Mesendoderm (in vitro differentiated cells): ENCODE results near the gene ZBTB40. TPM values are rescaled to one million over a fixed set of nuclear protein-coding genes. Genes with fewer than 3 reads are reported as not detected.

Experiments
- DNase-seq: peaks from one replicate; pipeline ENCODE4 v3.0.0; 2013
- H2AK5ac ChIP-seq: 2 replicates; pipeline ENCODE4 v1.6.1; 2013; ENCODE audit warnings: low read length, inconsistent platforms
- H2BK120ac ChIP-seq: 2 replicates; pipeline ENCODE4 v1.6.1; 2013; ENCODE audit warnings: low read depth, mild to moderate bottlenecking, low read length, moderate library complexity, mixed read lengths
- H2BK15ac ChIP-seq: replicated peaks from 2 replicates; pipeline ENCODE4 v1.6.1; 2013; ENCODE audit warnings: low read depth, mild to moderate bottlenecking, moderate library complexity
- H2BK5ac ChIP-seq: 2 replicates; pipeline ENCODE4 v1.6.1; 2013; ENCODE audit warnings: low read length, inconsistent platforms
- H3K18ac ChIP-seq: 2 replicates; pipeline ENCODE4 v1.6.1; 2013; ENCODE audit warnings: mild to moderate bottlenecking, low read length, mixed read lengths
- H3K23ac ChIP-seq: one replicate; pipeline ENCODE4 v1.6.1; 2013; ENCODE audit warnings: low read length
- H3K27ac ChIP-seq: 2 replicates; pipeline ENCODE4 v1.5.1; 2013; ENCODE audit warnings: low read depth, mild to moderate bottlenecking, inconsistent platforms, low read length, moderate library complexity
- H3K27me3 ChIP-seq: 2 replicates; pipeline ENCODE4 v1.6.1; 2013; ENCODE audit warnings: low read length, control low read depth, mild to moderate bottlenecking, inconsistent platforms; ENCODE audit not compliant: insufficient read depth, poor library complexity
- H3K36me3 ChIP-seq: 2 replicates; pipeline ENCODE4 v1.6.1; 2013; ENCODE audit warnings: low read length, inconsistent platforms; ENCODE audit not compliant: control insufficient read depth, insufficient read depth
- H3K4ac ChIP-seq: one replicate; pipeline ENCODE4 v1.6.1; 2013; ENCODE audit warnings: low read depth, mild to moderate bottlenecking, low read length, moderate library complexity
- H3K4me1 ChIP-seq: 2 replicates; pipeline ENCODE4 v1.6.1; 2013; ENCODE audit warnings: low read depth, low read length, inconsistent platforms; ENCODE audit not compliant: control insufficient read depth
- H3K4me2 ChIP-seq: 2 replicates; pipeline ENCODE4 v1.6.1; 2013; ENCODE audit warnings: low read length
- H3K4me3 ChIP-seq: 2 replicates; pipeline ENCODE4 v1.5.1; 2013; ENCODE audit warnings: mild to moderate bottlenecking, low read length
- H3K56ac ChIP-seq: one replicate; pipeline ENCODE4 v1.6.1; 2013; ENCODE audit warnings: low read length
- H3K79me1 ChIP-seq: 2 replicates; pipeline ENCODE4 v1.6.1; 2013; ENCODE audit warnings: low read length, inconsistent platforms
- H3K79me2 ChIP-seq: 2 replicates; pipeline ENCODE4 v1.6.1; 2013; ENCODE audit warnings: mild to moderate bottlenecking, low read length; ENCODE audit not compliant: control insufficient read depth, insufficient read depth
- H3K9ac ChIP-seq: 2 replicates; pipeline ENCODE4 v1.6.1; 2013; ENCODE audit warnings: low read length, inconsistent platforms
- H4K5ac ChIP-seq: one replicate; pipeline ENCODE4 v1.6.1; 2013; ENCODE audit warnings: low read length
- H4K8ac ChIP-seq: one replicate; pipeline ENCODE4 v1.6.1; 2013; ENCODE audit warnings: low read depth, mild to moderate bottlenecking, control low read depth, low read length, moderate library complexity
- WGBS: extraction: QIAGEN DNeasy Blood & Tissue Kit; methylation state at CpG from one replicate; pipeline ENCODE4 v1.1.7; 2013; ENCODE audit warnings: low lambda C conversion rate, missing lambda C conversion rate; ENCODE audit not compliant: insufficient coverage; ENCODE audit errors: extremely low coverage; 5-methylcytosine and 5-hydroxymethylcytosine counted together
- polyA plus RNA-seq, 2 experiments: library from polyadenylated mRNA; stranded (reverse); fragments of 200-250 nt; gene quantifications; one replicate each; pipeline ENCODE4 v1.2.3, GENCODE V29; 2013

Gene ZBTB40, protein sequence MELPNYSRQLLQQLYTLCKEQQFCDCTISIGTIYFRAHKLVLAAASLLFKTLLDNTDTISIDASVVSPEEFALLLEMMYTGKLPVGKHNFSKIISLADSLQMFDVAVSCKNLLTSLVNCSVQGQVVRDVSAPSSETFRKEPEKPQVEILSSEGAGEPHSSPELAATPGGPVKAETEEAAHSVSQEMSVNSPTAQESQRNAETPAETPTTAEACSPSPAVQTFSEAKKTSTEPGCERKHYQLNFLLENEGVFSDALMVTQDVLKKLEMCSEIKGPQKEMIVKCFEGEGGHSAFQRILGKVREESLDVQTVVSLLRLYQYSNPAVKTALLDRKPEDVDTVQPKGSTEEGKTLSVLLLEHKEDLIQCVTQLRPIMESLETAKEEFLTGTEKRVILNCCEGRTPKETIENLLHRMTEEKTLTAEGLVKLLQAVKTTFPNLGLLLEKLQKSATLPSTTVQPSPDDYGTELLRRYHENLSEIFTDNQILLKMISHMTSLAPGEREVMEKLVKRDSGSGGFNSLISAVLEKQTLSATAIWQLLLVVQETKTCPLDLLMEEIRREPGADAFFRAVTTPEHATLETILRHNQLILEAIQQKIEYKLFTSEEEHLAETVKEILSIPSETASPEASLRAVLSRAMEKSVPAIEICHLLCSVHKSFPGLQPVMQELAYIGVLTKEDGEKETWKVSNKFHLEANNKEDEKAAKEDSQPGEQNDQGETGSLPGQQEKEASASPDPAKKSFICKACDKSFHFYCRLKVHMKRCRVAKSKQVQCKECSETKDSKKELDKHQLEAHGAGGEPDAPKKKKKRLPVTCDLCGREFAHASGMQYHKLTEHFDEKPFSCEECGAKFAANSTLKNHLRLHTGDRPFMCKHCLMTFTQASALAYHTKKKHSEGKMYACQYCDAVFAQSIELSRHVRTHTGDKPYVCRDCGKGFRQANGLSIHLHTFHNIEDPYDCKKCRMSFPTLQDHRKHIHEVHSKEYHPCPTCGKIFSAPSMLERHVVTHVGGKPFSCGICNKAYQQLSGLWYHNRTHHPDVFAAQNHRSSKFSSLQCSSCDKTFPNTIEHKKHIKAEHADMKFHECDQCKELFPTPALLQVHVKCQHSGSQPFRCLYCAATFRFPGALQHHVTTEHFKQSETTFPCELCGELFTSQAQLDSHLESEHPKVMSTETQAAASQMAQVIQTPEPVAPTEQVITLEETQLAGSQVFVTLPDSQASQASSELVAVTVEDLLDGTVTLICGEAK
- 9.6 TPM for polyA plus RNA-seq (2013, experiment 1 of 2)
- polyA plus RNA-seq (2013, experiment 2 of 2): 9.6 TPM

DNA sequence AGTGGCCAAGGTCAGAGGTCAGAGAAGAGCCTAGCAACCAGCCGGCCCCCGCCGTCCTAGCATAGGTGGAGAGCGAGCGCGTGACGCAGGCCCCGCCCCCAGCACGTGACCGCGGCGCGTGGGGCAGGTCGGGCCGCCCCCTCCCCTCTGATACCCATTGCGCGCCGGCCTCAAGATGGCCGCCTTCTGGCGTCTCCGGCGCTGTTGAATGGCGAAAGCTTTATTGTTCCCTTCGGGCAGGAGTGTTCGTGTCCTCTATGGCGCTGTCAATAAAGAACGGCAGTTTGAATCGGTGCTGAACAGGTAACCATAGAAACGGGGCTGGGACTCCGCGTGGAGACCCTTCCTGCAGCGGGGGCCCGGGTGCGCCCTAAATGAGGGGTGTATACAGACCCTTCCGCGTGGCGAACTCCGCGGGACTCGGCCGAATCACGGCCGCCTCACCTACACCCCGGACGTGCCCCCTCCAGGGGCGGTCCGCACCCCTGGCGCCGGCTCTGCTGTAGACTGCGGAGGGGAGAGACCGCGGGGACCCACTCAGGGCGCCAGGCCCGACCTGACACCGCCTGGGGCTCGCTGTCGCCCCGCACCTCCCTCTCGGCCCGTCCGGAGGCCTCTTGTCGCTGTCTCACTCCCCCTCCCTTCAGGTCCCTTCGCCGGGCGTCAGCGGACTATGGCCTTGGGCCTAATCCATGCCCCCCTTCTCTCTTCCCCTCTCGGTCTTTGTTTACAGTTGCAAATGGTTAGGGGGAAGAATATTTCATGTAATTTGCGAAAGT is at the start of gene ZBTB40:
Gene ZBTB40 (plus strand): TSS at position 150 of the 779 bp plus-strand sequence. CDS start 38,098 bp downstream, outside the sequence.
- Histone ChIP-seq H4K8ac (peak within 1 kb of the TSS; percentile 88), H2AK5ac (peak within 1 kb of the TSS; percentile 40), H3K27ac (peak within 1 kb of the TSS; percentile 68), H3K36me3 (no peaks in the 10 kb centered on the region), H2BK120ac (peak within 1 kb of the TSS; percentile 89), H3K79me1 (peaks cover 2% of the 10 kb centered on the region), H2BK15ac (no peak within 1 kb of the TSS), H3K79me2 (peaks cover 4% of the 10 kb centered on the region), H4K5ac (peak within 1 kb of the TSS; percentile 48), H2BK5ac (peak within 1 kb of the TSS; percentile 58), H3K18ac (peak within 1 kb of the TSS; percentile 70), H3K4me1 (peaks cover 2% of the 10 kb centered on the region), H3K4me2 (peak within 1 kb of the TSS; percentile 77), H3K4me3 (peak within 1 kb of the TSS; percentile 55), H3K56ac (peak within 1 kb of the TSS; percentile 91), H3K9ac (peak within 1 kb of the TSS; percentile 77), H3K23ac (peak within 1 kb of the TSS; percentile 73), H3K27me3 (no peaks in the 10 kb centered on the region), H3K4ac (peak within 1 kb of the TSS; percentile 90)
- peak; percentile 99 for DNase-seq
- WGBS: no CpG with 5 or more reads among the region's 68 CpGs

DNA sequence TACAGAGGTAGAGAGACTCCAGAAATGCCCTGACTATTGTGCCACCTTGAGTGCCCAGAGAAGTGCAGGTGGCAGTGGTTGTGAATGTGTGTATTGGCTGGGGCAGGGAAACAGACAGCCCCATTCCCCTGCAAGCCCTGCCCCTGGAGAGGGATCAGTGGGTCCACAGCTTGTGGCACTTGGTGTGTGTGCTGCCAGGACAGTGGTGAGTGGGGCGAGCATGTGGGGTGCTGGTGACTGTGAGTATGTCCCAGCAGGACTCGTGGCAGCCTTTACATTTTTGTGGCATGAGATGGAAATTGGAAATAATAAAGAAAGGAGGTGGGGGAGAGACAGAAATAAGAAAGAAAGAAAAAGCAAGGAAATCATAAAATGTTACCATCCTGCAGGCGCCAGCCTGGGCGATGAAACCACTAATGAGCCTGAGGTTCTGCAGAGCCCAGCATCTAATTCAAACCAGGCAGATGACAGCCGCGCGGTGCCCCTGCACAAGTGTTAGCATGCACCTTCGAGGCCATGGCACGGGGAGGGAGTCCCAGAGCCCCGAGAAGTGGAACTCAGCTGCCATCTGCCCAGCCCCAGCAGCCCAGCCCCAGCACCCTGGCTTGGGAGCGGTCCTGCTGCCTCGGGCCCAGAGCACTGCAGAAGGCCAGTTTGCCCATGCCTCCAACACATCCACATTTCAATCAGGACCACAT is 49.1 kb upstream of the ZBTB40 start:
- no peaks in the 10 kb centered on the region for H3K4me1 ChIP-seq
- H3K79me1 ChIP-seq: no peaks in the 10 kb centered on the region
- no peak overlapping the region for H2BK5ac ChIP-seq
- H2BK15ac ChIP-seq: no peak overlapping the region
- H2BK120ac ChIP-seq: no peak overlapping the region
- no peak overlapping the region for H3K4me2 ChIP-seq
- WGBS: no CpG with 5 or more reads among the region's 12 CpGs
- H4K8ac ChIP-seq: no peak overlapping the region
- H3K56ac ChIP-seq: no peak overlapping the region
- no peak overlapping the region for H3K23ac ChIP-seq
- no peaks in the 10 kb centered on the region for H3K36me3 ChIP-seq
- no peak for DNase-seq
- no peak overlapping the region for H2AK5ac ChIP-seq
- H3K9ac ChIP-seq: no peak overlapping the region
- H4K5ac ChIP-seq: no peak overlapping the region
- H3K4ac ChIP-seq: no peak overlapping the region
- no peaks in the 10 kb centered on the region for H3K27me3 ChIP-seq
- no peaks in the 10 kb centered on the region for H3K79me2 ChIP-seq
- no peak overlapping the region for H3K27ac ChIP-seq
- H3K18ac ChIP-seq: no peak overlapping the region
- H3K4me3 ChIP-seq: no peak overlapping the region

GRCh38 chr1:22404486-22404885 is 47.2 kb upstream of the ZBTB40 start:
- Histone ChIP-seq H2BK120ac (no peak overlapping the region), H3K4me3 (no peak overlapping the region), H2AK5ac (no peak overlapping the region), H3K79me2 (no peaks in the 10 kb centered on the region), H3K4me1 (no peaks in the 10 kb centered on the region), H3K9ac (no peak overlapping the region), H3K27me3 (no peaks in the 10 kb centered on the region), H3K23ac (no peak overlapping the region), H4K5ac (no peak overlapping the region), H4K8ac (no peak overlapping the region), H3K79me1 (no peaks in the 10 kb centered on the region), H3K4ac (no peak overlapping the region), H3K4me2 (no peak overlapping the region), H3K56ac (no peak overlapping the region), H3K18ac (no peak overlapping the region), H2BK5ac (no peak overlapping the region), H2BK15ac (no peak overlapping the region), H3K27ac (no peak overlapping the region), H3K36me3 (no peaks in the 10 kb centered on the region)
- WGBS: no CpG with 5 or more reads among the region's 5 CpGs
- DNase-seq: no peak

DNA sequence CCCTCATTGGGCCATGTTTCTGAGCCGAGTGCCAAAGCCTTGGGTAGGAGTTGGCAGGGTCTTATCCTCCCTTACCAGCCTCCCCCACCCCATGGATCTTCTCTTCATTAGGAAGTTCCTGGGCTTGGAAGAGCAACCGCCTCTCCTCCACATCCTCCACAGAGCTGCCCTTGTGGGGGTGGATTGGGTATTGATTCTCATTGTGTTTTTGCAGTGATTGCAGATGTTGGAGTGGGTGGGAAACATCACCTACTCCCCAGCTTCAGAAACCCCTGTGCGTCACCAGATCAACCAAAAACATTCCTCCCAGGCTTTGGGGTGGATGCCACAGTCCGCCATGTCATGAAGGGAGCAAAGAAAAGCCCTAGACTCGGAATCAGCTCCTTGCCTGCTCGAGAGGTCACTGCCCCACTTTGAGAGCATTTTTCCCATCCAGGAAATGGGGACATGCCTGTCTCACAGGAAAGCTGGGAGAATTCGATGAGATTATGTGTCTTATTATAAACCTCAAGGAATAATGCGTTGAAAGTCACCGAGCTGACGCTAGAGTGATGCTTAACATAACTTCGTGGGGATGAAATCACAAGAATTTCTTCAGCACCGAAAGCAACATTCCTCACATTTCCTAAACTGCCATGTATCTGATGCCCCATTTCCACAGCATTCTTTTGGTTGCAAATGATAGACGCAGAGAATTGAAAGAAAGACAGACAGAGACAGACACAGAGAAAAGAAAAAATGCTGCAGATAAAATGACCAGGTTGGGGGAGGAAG is 44.7 kb upstream of the ZBTB40 start:
- peak; percentile 68 for DNase-seq
- Histone ChIP-seq H3K27me3 (no peaks in the 10 kb centered on the region), H2BK5ac (no peak overlapping the region), H3K56ac (no peak overlapping the region), H2BK15ac (no peak overlapping the region), H3K79me1 (no peaks in the 10 kb centered on the region), H3K4me2 (no peak overlapping the region), H3K36me3 (no peaks in the 10 kb centered on the region), H3K4me3 (no peak overlapping the region), H3K79me2 (no peaks in the 10 kb centered on the region), H3K9ac (no peak overlapping the region), H3K18ac (no peak overlapping the region), H3K4me1 (no peaks in the 10 kb centered on the region), H3K23ac (no peak overlapping the region), H2BK120ac (no peak overlapping the region), H4K5ac (no peak overlapping the region), H3K4ac (no peak overlapping the region), H3K27ac (no peak overlapping the region), H2AK5ac (no peak overlapping the region), H4K8ac (no peak overlapping the region)
- WGBS: no CpG with 5 or more reads among the region's 13 CpGs
